Progenitor cell of endocrine pancreas (in vitro differentiated cells): ENCODE measurements around the gene MRPL40. TPM values are rescaled to one million over a fixed set of nuclear protein-coding genes. Genes with fewer than 3 reads are reported as not detected.

ENCODE experiments used
- DNase-seq: peaks from one replicate; pipeline ENCODE4 v3.0.0; 2021; ENCODE audit warnings: low spot score; ENCODE audit not compliant: unreplicated experiment
- H3K27ac Mint-ChIP-seq: 2 replicates; pipeline ENCODE4 v1.8.0; 2021; ENCODE audit warnings: mild to moderate bottlenecking, moderate library complexity, mixed read lengths
- H3K27me3 Mint-ChIP-seq: 2 replicates; pipeline ENCODE4 v1.8.0; 2021; ENCODE audit warnings: mixed read lengths
- H3K36me3 Mint-ChIP-seq: 2 replicates; pipeline ENCODE4 v1.8.0; 2022; ENCODE audit warnings: mixed read lengths; ENCODE audit not compliant: insufficient read depth
- H3K4me1 Mint-ChIP-seq: 2 replicates; pipeline ENCODE4 v1.8.0; 2021; ENCODE audit warnings: low read depth, mixed read lengths
- H3K4me3 Mint-ChIP-seq: 2 replicates; pipeline ENCODE4 v1.8.0; 2021; ENCODE audit warnings: low read depth, mild to moderate bottlenecking, moderate library complexity, mixed read lengths
- H3K9me3 Mint-ChIP-seq: 2 replicates; pipeline ENCODE4 v1.8.0; 2021; ENCODE audit warnings: low read depth, mixed read lengths
- CTCF ChIP-seq: fragments of 200-600 bp; sonication (generic); IDR thresholded peaks from one replicate; pipeline ENCODE4 v1.5.0; 2021; ENCODE audit warnings: antibody characterized with exemption, mild to moderate bottlenecking; ENCODE audit not compliant: unreplicated experiment
- total RNA-seq: library from RNA; stranded (reverse); gene quantifications from 2 replicates; pipeline ENCODE4 v1.2.1, GENCODE V29; 2021

The MRPL40 gene
- total RNA-seq, 1 donor from 2014 or later = 23.6 TPM

- H3K27me3 Mint-ChIP-seq = no peaks in the 10 kb centered on the region
- DNase-seq = no peak
- TF ChIP-seq CTCF = no peak
- H3K9me3 Mint-ChIP-seq = no peaks in the 10 kb centered on the region
- H3K4me3 Mint-ChIP-seq = no peak overlapping the region
- H3K4me1 Mint-ChIP-seq = peaks cover under 1% of the 10 kb centered on the region
- H3K27ac Mint-ChIP-seq = no peak overlapping the region
- H3K36me3 Mint-ChIP-seq = peaks cover 17% of the 10 kb centered on the region
Observed at GRCh38 chr22:19453718-19454117, 21.4 kb downstream of the MRPL40 start.

DNA sequence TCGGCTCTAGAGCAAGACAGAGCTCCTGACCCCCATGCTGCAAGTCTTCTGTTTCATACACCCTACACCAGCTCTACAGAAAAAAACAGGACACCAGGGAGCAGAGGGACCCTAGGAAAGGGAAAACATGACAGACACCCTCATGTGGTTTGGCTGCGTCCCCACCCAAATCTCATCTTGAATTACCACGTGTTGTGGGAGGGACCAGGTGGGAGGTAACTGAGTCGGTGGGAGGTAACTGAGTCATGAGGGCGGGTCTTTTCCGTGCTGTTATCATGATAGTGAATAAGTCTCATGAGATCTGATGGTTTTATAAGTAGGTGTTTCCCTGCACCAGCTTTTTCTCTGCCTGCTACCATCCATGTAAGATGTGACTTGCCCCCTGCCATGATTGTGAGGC, 21.8 kb downstream of the MRPL40 start:
- Mint-ChIP-seq H3K27ac (no peak overlapping the region), H3K9me3 (no peaks in the 10 kb centered on the region), H3K4me1 (no peaks in the 10 kb centered on the region), H3K4me3 (no peak overlapping the region), H3K27me3 (no peaks in the 10 kb centered on the region), H3K36me3 (peaks cover 17% of the 10 kb centered on the region)
- no peak for DNase-seq
- no peak for TF ChIP-seq CTCF

DNA sequence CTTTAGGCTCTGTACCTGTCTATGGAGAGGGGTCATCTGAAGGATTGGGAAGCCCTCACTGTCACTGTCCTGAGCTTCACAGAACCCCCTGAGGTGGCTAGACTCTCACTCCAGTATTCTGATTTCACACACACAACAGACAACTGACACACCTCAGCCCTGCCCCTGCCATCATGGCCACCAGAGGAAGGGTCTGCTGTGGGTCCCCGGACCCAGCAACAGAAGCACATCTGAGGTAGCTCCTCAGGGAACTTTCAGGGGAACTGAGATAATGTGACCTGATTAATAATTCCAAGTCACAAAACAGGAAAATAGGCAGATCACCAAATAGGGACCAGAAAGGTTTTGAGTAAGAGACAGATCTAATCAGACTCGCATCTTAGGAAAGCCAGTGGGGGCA, 22.7 kb downstream of the MRPL40 start:
- Mint-ChIP-seq H3K4me1 (no peaks in the 10 kb centered on the region), H3K9me3 (no peaks in the 10 kb centered on the region), H3K4me3 (no peak overlapping the region), H3K36me3 (peaks cover 17% of the 10 kb centered on the region), H3K27me3 (no peaks in the 10 kb centered on the region), H3K27ac (no peak overlapping the region)
- TF ChIP-seq CTCF = no peak
- DNase-seq = no peak

DNA sequence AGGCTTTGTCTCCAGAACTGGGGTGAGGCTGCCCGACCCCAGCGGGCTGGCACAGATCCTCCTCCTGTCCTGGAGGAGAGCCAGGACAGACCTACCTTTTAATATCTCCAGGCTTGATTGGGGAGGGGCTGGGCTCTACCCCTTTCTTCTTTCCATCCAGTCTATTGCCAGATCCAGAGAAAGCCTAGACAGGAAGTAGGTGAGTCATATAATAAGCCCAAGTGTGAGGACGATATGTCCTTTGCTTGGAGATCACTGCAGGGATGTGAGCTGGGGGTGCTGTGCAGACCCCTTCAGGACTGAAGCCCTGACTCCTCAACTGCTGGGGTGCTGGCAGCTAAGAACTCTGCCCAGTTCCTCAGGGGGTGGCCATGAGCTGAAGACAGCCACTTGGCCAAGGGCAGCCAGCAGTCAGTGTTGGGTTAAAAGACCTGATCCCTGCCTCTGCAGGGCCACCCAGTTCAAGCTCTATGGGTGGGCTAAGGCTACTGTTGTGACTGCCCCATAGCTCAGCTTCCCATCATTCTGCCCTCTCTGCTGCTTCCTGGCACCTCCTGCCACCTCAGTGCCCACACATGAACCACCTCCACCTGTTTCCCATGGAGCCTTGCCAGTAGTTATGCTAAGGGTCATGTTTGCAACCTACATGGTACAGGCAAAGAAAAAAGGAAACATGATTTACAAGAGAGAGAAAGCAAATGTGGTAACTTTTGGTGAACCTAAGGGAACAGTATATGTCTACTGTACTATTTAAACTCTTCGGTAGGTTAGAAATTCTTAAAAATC, 23.4 kb downstream of the MRPL40 start:
- Mint-ChIP-seq H3K27ac (no peak overlapping the region), H3K36me3 (peaks cover 17% of the 10 kb centered on the region), H3K4me1 (no peaks in the 10 kb centered on the region), H3K27me3 (no peaks in the 10 kb centered on the region), H3K4me3 (no peak overlapping the region), H3K9me3 (no peaks in the 10 kb centered on the region)
- no peak for TF ChIP-seq CTCF
- DNase-seq = no peak

GRCh38 chr22:19456541-19456940, 24.2 kb downstream of the MRPL40 start:
- Mint-ChIP-seq H3K9me3 (no peaks in the 10 kb centered on the region), H3K4me1 (no peaks in the 10 kb centered on the region), H3K27ac (no peak overlapping the region), H3K4me3 (no peak overlapping the region), H3K36me3 (peaks cover 17% of the 10 kb centered on the region), H3K27me3 (no peaks in the 10 kb centered on the region)
- DNase-seq = no peak
- TF ChIP-seq CTCF = no peak
